GM19035 (cell line): ENCODE measurements around the gene KRT36.

Experiments used
- ATAC-seq: cut with Tn5 transposase; IDR thresholded peaks from one replicate; pipeline ENCODE4 v1.9.1; 2021; ENCODE audit not compliant: unreplicated experiment

Gene KRT36

GRCh38 chr17:41489531-41489930, at the start of gene KRT36:
TSS of gene KRT36 (minus strand) at chr17:41489910. CDS start at chr17:41489864, 46 bp downstream.
- ATAC-seq: no peak

- no peak for ATAC-seq
These were observed 49.4 kb upstream of the KRT36 start for GRCh38 chr17:41539071-41539492.

GRCh38 chr17:41538565-41538991, 48.9 kb upstream of the KRT36 start:
- no peak for ATAC-seq

- ATAC-seq: no peak
These were observed 48.3 kb upstream of the KRT36 start for GRCh38 chr17:41537990-41538389.

- ATAC-seq: no peak
These were observed 47.9 kb upstream of the KRT36 start for GRCh38 chr17:41537614-41537954.

- ATAC-seq: no peak
These were observed 47.3 kb upstream of the KRT36 start for GRCh38 chr17:41536741-41537613.

GRCh38 chr17:41535764-41536481, 46.2 kb upstream of the KRT36 start:
- ATAC-seq: no peak

GRCh38 chr17:41534899-41535546, 45.3 kb upstream of the KRT36 start:
- no peak for ATAC-seq

- ATAC-seq: no peak
These were observed 43.9 kb upstream of the KRT36 start for GRCh38 chr17:41533613-41534012.

- ATAC-seq: no peak
These were observed 43.3 kb upstream of the KRT36 start for GRCh38 chr17:41532947-41533570.

- ATAC-seq: no peak
These were observed 42.3 kb upstream of the KRT36 start for GRCh38 chr17:41531993-41532392.

- no peak for ATAC-seq
These were observed 40.6 kb upstream of the KRT36 start for GRCh38 chr17:41530062-41531048.

- ATAC-seq: no peak
These were observed 39.8 kb upstream of the KRT36 start for GRCh38 chr17:41529491-41529915.

- no peak for ATAC-seq
These were observed 39.2 kb upstream of the KRT36 start for GRCh38 chr17:41528959-41529353.

GRCh38 chr17:41527063-41528023, 37.6 kb upstream of the KRT36 start:
- no peak for ATAC-seq

- no peak for ATAC-seq
These were observed 34.6 kb upstream of the KRT36 start for GRCh38 chr17:41524261-41524660.

- ATAC-seq: no peak
These were observed 34.1 kb upstream of the KRT36 start for GRCh38 chr17:41523787-41524186.

- ATAC-seq: no peak
These were observed 33.5 kb upstream of the KRT36 start for GRCh38 chr17:41523225-41523593.
